GM19043 (cell line): ENCODE data around the gene PCAT7.

Experiments
- ATAC-seq: cut with Tn5 transposase; IDR thresholded peaks from one replicate; pipeline ENCODE4 v1.9.1; 2021; ENCODE audit warnings: low read depth; ENCODE audit not compliant: unreplicated experiment

Gene PCAT7

DNA sequence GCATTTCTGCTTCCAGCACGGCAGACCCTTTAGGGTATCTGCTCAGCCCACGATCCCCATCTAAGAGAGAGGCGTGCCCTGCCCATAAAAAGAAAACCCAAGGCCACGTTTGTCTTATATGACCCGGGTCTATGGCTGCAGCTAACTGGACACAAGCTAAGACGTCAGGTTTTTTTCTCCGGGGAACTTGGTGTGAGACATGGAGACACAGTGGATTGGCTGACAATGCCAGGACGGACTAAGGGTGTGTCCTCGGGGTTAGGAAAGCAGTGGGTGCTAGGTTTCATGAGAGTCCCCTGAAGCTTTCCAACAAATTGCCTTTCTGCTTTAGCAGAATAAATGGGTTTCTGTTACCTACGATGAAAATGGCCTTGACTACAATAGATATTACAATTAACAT lies 45.8 kb downstream of the PCAT7 start:
- ATAC-seq, result no peak

DNA sequence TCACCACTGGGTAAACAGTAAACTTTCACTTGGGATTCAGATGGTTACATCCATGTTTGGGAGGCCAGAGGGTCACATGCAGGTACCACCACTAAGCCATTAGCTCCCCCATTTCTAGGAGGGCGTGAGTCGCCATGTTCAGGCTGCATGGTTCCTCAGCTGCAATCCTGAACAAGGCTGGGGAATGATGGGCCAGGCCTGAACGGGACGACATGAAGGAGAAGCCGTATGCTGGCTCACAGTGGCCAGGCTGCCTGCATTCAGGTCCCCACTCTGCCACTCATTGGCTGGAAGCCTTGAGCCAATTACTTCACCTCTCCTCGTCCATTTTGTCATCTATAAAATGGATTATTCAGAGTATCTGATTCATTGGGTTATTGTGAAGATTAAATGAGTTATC lies 47.8 kb downstream of the PCAT7 start:
- no peak for ATAC-seq

- no peak for ATAC-seq
Measured at GRCh38 chr9:94603259-94604160, 48.6 kb downstream of the PCAT7 start.

DNA sequence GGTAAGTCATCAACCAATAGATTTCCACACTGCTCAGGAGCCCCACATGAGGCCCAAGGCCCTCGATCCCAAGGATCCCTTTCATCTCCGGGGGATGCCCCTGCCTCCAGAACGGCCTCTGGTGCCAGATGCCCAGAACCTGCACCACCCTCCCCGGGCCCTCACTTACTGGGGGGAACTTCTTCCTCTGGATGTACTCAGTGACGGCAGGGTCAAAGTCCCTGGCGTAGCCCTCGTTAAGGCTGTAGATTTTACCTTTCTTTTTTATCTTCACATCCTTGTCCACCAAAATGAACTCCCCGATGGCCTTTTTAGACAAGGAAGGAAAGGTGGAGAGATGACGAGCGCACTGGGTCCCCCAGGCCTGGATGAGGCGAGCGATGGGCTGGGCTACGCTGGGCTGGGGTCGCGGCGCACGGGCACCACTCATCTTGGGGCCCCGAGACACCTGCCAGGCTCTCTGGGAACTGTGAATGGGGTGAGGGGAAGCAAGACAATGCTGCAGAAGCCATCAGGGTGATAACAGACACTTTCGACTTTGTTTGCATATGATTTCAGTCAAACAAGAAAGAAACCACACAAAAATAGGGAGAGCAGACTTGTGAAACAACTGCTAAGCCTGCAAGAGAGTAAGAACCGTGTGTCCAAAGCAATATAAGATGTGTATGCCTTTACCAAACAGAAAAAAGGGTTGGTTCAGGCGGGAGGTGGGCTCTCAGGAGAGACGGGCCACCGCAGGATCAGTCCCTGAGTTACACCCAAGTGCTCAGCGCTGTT lies 52.0 kb downstream of the PCAT7 start:
- no peak for ATAC-seq

DNA sequence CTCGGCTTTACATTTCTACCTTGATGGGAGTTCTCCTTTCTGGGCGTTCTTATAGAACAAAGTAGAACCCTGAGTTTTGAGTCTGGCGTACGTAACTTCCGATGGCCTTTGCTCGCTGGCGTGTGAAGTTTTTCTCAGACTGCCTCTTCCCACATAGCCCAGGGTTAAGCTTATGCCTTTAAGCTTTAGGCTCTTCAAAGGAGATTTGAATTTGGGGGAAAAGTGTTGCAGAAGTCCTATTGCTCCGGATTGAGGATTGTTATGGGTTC lies 52.5 kb downstream of the PCAT7 start:
- ATAC-seq, result no peak

DNA sequence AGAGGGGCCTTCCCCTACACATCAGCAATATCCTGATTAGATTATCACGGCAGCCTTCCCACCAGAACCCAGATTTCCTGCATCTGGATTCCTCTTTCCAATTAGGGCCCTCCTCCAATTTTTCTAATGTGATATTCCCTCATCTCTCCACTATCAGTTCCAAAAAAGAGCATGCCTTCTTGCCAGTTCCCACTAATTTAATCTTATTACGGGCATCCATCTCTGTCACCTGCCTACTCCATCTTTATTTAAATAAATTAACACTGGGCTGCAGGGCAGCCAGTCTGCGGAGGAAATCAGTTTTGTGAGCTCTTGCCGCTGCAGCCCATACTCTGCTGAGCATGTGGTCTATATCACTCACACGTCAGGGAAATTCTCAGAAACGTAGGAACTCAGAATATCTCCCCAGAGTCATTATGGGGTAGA lies 55.3 kb downstream of the PCAT7 start:
- no peak for ATAC-seq

GRCh38 chr9:94611638-94612068 lies 56.8 kb downstream of the PCAT7 start:
- ATAC-seq, result no peak

- no peak for ATAC-seq
Measured at GRCh38 chr9:94612071-94612470, 57.2 kb downstream of the PCAT7 start.

DNA sequence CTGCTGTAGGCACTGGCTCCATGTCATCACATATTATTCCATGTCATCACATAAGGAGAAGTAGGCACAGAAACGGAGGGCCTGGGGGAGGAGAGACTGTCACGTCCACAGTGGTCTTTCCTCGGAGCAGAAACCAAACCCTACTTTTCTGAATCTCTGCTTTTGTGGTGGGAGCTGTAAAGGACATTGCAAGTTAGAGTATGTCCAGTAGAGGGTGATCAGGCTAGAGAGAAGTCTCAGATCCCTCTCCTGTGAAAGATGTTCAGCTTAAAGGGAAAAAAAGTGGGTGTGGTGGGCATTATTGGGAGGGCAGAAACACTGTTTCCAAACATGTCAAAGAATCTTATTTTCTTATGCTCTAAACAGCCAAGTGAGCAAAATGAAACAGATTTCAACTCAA lies 58.1 kb downstream of the PCAT7 start:
- ATAC-seq, result no peak

DNA sequence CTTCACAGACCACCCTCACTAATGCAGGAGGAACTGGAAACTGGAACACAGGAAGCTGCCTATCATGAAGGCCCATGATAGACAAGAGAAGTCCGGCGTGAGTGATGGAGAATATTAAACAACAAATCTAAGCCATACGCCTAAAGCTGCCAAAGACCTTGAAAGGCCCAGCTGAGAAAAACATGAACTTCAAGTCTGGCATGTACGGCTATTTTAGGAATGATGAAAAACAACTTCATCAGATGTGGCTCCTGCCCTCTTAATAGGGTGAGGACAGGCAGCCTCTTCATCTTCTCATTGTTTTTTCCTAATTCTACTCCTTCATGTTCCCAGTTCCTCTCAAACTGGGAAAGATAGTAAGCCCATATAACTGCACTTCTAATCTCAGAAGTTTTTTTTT lies 64.1 kb downstream of the PCAT7 start:
- no peak for ATAC-seq
